ENCODE results near the gene CHRNG. TPM values are rescaled to one million over a fixed set of nuclear protein-coding genes. Genes with fewer than 3 reads are reported as not detected.
A peak's percentile ranks its signal among the peaks of the same experiment; 100 is the strongest.
"Not testable (repeated sequence)": the region's sequence is repeated elsewhere in the genome, so short reads cannot be mapped to it uniquely, and the experiment has no call there.

Gene CHRNG
- total RNA-seq, 1 donor from 2014 or later, result not detected

GRCh38 chr2:232523682-232524597, 15.6 kb upstream of the CHRNG start:
- DNase-seq (peak; percentile 50), ATAC-seq (ENCODE audit: poor library complexity) (peak; percentile 58)
- intact Hi-C loops (cut with DNase I), result loop anchor here (5.0 kb wide), 2 partner anchors 72 to 617 kb away; no protein-coding TSS in a partner anchor

GRCh38 chr2:232524771-232525170, 14.7 kb upstream of the CHRNG start:
- intact Hi-C loops (cut with DNase I), result loop anchor here (5.0 kb wide), 2 partner anchors 72 to 617 kb away; no protein-coding TSS in a partner anchor
- no peak for ATAC-seq (ENCODE audit: poor library complexity)
- no peak for DNase-seq

GRCh38 chr2:232525199-232525598, 14.3 kb upstream of the CHRNG start:
- intact Hi-C loops (cut with DNase I), result no loop called here
- peak; percentile 33 for DNase-seq
- no peak for ATAC-seq (ENCODE audit: poor library complexity)

GRCh38 chr2:232525791-232526371, 13.6 kb upstream of the CHRNG start, which contains the start of gene CHRND:
Gene CHRND (plus strand): TSS chr2:232526160. CDS start chr2:232526216, 56 bp downstream.
- peak; percentile 57 for DNase-seq
- intact Hi-C loops (cut with DNase I), result no loop called here
- peak; percentile 65 for ATAC-seq (ENCODE audit: poor library complexity)

- DNase-seq, result peak; percentile 33
- ATAC-seq (ENCODE audit: poor library complexity), result no peak
- intact Hi-C loops (cut with DNase I), result no loop called here
Observed at GRCh38 chr2:232526372-232526941, 13.0 kb upstream of the CHRNG start.

- ATAC-seq (ENCODE audit: poor library complexity), result no peak
- DNase-seq, result peak; percentile 20
Observed at GRCh38 chr2:232527905-232528470, 11.5 kb upstream of the CHRNG start.

GRCh38 chr2:232528746-232529460, 10.6 kb upstream of the CHRNG start:
- intact Hi-C loops (cut with DNase I), result no loop called here
- ATAC-seq (ENCODE audit: poor library complexity) (no peak), DNase-seq (peak; percentile 19)

More at GRCh38 chr2:232527905-232528470, 11.5 kb upstream of the CHRNG start:
- intact Hi-C loops (cut with DNase I), result no loop called here

GRCh38 chr2:232529806-232530547, 9.5 kb upstream of the CHRNG start:
- DNase-seq (peak; percentile 28), ATAC-seq (ENCODE audit: poor library complexity) (no peak)
- intact Hi-C loops (cut with DNase I), result no loop called here

GRCh38 chr2:232530626-232531260, 8.7 kb upstream of the CHRNG start:
- ATAC-seq (ENCODE audit: poor library complexity), result no peak
- intact Hi-C loops (cut with DNase I), result no loop called here
- DNase-seq, result peak; percentile 18

GRCh38 chr2:232532419-232532818, 7.1 kb upstream of the CHRNG start:
- intact Hi-C loops (cut with DNase I), result no loop called here
- ATAC-seq (ENCODE audit: poor library complexity) (peak; percentile 84), DNase-seq (peak; percentile 55)

- ATAC-seq (ENCODE audit: poor library complexity), result peak; percentile 7
- not testable (repeated sequence) for DNase-seq
Observed at GRCh38 chr2:232532821-232533220, 6.7 kb upstream of the CHRNG start.

GRCh38 chr2:232533944-232534710, 5.4 kb upstream of the CHRNG start:
- no peak for ATAC-seq (ENCODE audit: poor library complexity)
- peak; percentile 40 for DNase-seq
- intact Hi-C loops (cut with DNase I), result no loop called here

More at GRCh38 chr2:232532821-232533220, 6.7 kb upstream of the CHRNG start:
- intact Hi-C loops (cut with DNase I), result not testable (repeated sequence)

- DNase-seq (peak; percentile 11), ATAC-seq (ENCODE audit: poor library complexity) (no peak)
- intact Hi-C loops (cut with DNase I), result no loop called here
Observed at GRCh38 chr2:232534940-232535651, 4.4 kb upstream of the CHRNG start.

- ATAC-seq (ENCODE audit: poor library complexity) (no peak), DNase-seq (no peak)
- intact Hi-C loops (cut with DNase I), result no loop called here
Observed at GRCh38 chr2:232535761-232536530, 3.5 kb upstream of the CHRNG start.

GRCh38 chr2:232537079-232537478, 2.4 kb upstream of the CHRNG start:
- intact Hi-C loops (cut with DNase I), result no loop called here
- DNase-seq (peak; percentile 35), ATAC-seq (ENCODE audit: poor library complexity) (peak; percentile 23)

Measured in Right ventricle myocardium superior (tissue), 1 donor.